Ammon's horn (tissue), 1 donor: ENCODE results near the gene CABP5.

ENCODE experiments used
- DNase-seq: peaks from one replicate; pipeline ENCODE4 v3.0.0-alpha.2; 2016; ENCODE audit warnings: low spot score

Gene CABP5

DNA sequence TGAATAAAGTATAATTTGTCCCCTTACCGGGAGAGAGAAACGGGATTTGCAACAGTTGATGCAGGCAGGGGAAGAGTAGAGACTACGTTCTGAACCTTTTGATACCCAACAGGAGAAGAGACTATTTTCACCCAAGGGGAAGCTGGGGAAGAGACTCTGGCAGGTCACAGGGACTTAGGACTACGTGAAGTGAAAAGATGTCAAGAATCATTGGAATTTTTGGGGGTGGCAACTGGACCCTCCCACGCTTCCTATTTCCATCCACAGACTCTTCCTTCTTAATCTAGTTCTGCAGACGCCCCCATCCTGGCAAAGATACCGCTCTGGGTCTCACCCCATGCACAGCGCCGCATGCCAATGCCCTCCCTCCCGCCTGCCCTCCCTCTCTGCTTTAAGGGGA, 13.8 kb downstream of the CABP5 start:
- no peak for DNase-seq

DNA sequence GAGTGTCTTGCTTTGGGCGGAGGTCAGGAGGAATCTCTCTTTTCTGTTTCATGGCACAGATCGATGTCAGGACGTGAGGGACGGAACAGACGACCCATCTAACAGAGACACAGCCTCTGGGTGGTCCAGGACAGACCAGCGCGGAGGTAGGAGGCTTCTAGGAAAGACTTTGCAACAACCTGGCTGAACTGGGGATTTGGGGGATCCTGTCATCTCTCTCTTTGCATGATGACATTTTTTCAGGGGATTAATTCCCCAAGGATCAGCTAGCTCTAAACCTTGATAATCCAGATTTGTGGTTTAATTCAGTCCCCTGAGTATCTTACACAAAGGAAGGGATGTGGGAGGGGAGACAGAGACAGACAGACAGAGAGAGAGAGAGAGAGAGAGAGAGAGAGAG, 14.4 kb downstream of the CABP5 start:
- no peak for DNase-seq

DNA sequence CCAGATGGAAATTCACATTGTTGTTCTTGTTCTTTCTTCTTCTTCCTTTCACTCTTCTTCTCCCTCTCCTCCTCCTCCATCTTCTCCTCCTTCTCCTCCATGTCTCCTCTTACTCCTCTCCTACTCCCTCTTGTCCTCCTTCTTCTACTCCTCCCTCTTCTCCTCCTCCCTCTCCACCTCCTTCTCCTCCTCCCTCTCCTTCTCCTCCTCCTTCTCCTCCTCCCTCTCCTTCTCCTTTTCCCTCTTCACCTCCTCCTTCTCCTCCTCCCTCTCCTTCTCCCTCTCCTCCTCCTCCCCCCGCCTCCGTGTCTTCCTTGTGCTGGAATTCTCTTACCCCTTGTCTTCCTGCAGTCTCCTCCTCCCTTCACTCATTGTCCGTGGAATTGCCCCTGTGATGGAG, 18.4 kb downstream of the CABP5 start:
- no peak for DNase-seq

DNA sequence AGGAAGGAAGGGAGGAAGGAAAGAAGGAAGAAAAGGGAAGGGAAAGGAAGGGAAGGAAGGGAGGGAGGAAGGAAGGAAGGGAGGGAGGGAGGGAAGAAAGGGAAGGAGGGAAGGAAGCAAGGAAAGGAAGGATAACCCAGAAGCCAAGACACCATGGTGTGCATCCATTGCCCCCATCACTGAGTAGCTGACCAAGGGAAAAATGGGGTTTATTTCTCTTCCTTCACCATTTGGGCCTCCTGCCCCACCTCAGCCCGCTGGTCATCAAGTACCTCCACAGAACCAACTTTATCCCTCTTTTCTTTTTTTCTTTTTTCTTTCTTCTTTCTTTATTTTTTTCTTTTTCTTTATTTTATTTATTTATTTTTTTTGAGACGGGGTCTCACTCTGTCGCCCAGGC, 20.4 kb downstream of the CABP5 start:
- DNase-seq, result no peak

DNA sequence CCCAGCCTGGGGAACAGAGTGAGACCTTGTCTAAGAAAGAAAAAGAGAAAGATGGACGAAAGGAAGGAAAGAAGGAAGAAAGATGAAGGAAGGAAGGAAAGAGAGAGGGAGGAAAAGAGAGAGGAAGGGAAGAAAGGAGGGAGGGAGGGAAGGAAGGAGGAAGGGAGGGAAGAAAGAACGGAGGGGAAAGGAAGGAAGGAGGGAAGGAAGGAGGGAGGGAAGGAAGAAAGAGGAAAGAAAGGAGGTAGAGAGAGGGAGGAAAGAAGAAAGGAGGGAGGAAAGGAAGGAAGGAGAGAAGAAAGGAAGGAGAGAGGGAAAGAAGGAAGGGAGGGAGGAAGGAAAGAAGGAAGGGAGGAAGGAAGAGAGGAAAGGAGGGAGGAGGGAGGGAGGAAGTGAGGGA, 20.9 kb downstream of the CABP5 start:
- no peak for DNase-seq

DNA sequence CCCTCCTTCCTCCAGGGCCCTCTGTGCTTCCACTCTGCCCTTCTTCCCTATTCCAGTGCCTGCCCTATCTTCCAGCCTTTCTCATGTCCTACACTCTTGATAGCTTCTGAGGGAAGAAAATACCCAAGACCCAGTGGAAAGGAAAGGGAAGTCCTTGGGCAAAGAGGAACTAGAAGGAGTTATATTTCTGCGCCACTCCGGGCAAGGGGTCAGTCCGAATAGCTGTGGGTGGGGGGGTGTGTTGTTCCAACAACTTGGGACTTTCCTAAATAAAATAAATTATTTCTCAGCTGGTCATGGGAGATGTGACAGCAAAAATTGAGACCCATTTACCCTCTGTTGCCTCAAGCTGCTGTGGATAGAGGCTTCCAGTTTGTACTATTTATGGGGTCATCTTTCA, 23.2 kb downstream of the CABP5 start:
- DNase-seq, result no peak

DNA sequence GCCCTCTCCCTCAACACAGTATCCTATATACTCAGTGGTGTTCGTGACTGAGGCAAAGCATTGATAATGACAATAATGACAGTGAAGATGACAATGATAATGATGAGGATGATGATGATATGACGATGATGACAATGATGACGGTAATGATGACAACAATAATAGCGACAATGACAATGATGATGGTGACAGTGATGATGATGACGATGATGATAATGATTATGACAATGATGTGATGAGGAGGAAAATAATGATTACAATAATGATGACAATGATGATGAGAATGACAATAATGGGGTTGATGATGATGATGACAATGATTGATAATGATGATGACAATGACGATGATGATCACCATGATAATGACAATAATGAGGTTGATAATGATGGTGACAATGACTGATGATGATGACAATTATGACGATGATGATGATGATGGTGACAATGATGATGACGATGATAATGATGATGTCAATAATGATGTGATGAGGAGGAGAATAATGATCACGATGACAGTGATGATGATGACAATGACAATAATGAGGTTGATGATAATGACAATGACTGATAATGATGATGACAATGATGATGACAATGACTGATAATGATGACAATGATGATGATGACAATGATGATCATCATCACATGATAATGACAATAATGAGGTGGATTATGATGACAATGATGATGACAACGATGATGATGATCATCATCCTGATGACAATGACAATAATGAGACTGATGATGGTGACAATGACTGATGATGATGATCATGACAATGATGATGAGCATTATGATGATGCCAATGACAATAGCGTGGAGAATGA, 32.7 kb downstream of the CABP5 start:
- no peak for DNase-seq

DNA sequence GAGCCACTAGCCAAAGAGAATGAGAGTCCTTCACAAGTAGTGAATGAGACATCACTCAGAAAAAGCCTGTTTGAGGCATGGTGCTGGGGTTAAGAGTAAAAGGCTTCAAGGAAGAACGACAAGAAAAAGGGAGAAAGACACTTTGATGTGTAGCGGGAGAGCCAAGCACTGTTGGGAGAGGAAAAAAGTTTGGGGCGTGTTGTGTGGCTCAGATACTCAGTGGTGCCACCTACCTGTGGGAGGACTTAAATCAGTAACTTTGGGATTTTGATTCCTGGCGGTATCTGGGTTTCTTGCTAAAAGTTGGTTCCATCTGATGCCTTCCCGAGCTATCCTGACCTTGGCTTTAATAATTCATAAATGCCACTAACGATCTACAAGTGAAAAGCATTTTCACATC, 37.1 kb downstream of the CABP5 start:
- DNase-seq, result no peak

DNA sequence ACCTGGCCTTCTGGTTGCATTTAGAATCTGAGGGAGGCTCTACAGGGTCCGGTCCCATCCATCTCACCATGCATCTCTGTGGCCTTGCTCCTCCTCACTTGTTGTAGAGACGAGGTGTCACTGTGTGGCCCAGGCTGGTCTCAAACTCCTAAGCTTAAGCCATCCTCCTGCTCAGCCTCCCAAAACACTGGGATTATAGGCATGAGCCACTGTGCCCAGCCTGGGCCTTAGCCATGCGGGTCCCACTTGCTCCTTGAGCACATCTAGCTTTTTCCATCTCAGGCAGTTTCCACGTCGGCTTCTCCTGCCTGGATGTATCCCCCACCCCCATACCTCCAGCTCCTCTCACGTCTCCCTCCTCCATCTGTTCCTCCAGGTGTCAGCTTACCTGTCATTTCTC, 39.6 kb downstream of the CABP5 start:
- DNase-seq, result no peak

DNA sequence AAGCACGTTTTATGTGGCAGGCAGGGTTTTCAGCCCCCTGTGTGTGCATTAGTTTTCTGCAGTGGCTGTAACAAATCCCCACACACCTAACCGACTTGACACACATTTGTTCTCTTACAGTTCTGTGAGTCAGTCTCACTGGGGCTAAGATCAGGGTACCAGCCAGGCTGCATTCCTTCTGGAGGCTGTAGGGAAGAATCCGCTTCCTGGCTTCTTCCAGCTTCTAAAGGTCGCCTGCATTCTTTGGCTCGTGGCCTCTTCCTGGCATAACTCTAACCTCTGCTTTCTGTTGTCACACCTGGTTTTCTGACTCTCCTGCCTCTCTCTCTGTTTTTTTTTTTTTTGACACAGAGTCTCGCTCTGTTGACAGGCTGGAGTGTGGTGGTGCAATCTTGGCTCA, 43.0 kb downstream of the CABP5 start:
- no peak for DNase-seq

DNA sequence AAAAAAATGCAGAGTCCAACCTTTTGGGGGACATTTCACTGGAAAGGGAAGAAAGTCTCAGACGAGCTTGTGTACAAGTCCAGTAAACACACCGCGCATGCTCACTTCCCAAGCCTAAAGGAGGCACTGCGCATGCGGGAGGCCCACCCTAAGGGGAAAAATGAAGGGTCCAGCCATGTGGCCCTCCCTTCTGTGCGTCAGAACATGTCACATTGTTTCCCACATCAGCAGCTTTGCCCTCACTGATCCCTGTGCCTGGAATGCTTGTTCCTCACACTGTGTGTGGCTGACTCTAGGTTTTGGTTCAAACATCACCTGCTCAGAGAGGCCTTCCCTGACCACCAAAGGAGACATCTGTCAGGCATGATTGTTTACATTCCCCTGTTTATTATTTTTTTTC, 45.1 kb downstream of the CABP5 start:
- no peak for DNase-seq

DNA sequence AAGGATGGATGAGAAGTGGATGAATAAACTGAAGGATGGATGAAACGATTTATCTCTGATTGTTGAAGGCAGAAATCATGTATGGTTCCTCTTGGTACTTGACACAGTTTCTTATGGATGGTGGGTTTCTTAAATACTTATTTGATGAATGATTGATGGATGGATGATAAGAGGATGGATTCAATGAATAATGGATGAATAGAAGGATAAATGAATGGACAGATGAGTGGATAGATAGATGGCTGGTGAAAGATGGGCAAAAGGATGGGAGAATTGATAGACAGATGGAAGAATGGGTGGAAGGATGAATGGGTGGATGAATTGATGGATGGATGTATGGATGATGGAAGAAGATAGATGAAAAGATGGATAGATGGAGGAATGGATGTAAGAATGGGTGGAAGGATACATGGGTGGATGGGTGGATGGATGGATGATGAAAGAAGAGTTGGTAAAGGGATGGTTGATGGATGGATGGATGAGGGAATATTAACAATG, 47.6 kb downstream of the CABP5 start:
- DNase-seq, result no peak

DNA sequence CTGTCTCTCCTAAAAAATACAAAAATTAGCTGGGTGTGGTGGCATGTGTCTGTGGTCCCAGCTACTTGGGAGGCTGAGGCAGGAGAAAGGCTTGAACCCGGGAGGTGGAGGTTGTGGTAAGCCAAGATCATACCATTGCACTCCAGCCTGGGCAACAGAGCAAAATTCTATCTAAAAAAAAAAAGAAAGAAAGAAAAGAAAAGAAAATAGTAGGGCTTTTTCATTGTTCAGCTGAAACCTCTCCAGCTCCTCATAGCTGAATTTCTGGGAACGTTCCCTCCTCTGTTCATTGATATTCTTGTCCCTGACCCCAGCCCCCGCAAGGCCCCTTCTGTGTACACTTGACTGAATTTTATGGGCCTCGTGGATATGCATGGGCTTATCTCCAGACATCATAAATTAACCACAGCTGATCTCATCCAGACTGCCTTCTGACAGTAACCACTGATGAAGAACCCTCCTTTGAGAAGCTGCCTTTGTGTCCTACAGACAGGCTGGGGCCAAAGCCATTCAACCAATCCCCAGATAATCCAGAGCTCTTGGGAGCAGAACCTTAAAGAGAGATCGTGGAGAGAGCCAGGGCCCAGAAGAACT, 49.6 kb downstream of the CABP5 start, which contains the start of gene ELSPBP1:
ELSPBP1 (plus strand) TSS at position 424 of the 594 bp plus-strand sequence. CDS start 14,036 bp downstream, outside the sequence.
- no peak for DNase-seq

DNA sequence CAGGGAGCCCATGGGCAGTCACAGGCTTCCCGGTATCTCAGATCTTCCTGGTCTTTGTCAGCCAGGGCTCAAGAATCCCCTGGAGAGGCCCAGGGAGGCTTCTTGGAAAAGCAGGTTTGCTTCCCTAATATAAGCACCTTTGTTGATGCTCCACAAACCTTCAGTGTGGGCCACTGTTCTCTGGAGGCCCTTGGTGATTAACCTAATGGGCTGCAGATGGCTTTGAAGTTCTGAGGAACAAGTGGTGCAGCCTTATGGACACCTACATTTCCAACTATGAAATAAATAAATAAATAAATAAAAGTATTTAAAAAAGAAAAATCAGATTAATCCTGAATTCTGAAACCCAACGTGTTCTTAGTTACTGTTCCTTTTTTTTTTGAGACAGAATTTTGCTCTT, 51.8 kb downstream of the CABP5 start, which contains the start of gene BSPH1:
BSPH1 (minus strand) TSS at position 101 of the 400 bp plus-strand sequence; CDS start at position 12, 89 bp downstream.
- DNase-seq, result no peak

DNA sequence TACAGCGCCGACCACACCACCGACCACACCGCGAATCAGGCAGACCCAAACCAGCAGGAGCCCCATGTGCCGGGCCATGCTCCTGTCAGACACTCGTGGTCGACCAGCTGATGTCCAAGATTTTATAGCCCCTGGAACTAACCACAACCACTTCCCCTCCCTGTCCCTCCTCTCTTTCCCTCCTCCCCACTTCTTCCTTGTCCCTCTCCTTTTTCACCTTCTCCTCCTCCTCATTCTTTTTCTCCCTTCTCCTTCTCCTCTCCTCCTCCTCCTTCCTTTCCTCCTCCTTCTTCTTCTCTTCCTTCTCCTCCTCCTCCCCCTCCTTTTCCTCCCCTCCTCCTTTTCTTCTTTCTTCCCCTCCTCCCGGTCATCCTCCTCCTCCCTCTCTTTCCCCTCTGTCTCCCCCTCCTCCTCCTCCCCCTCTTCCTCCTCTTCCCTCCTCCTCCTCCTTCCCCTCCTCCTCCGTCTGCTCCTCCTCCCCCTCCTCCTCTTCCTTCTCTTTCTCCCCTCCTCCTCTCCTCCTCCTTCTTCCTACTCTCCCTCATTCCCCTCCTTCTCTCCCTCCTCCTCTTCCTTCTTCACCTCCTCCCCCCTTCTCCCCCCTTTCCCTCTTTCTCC, 52.6 kb downstream of the CABP5 start:
- DNase-seq, result no peak
